GM12864 (cell line): Measurements from ENCODE around the gene CPED1.
"Not testable (repeated sequence)": the region's sequence is repeated elsewhere in the genome, so short reads cannot be mapped to it uniquely, and the experiment has no call there.

ENCODE experiments used
- DNase-seq: peaks from one replicate; pipeline ENCODE4 v3.0.0-alpha.2; 2011; ENCODE audit warnings: low read depth
- H3K4me3 ChIP-seq: 2 replicates; pipeline ENCODE4 v1.5.1; 2011; ENCODE audit warnings: mild to moderate bottlenecking, low read depth, low read length, control low read depth
- TF ChIP-seq, protein P1 (sequence below): IDR thresholded peaks from 2 replicates; pipeline ENCODE4 v1.5.1; 2011; ENCODE audit warnings: low read depth, mild to moderate bottlenecking, moderate library complexity, low read length, control low read depth, inconsistent platforms; ENCODE audit errors: missing control alignments

CPED1 gene

DNA sequence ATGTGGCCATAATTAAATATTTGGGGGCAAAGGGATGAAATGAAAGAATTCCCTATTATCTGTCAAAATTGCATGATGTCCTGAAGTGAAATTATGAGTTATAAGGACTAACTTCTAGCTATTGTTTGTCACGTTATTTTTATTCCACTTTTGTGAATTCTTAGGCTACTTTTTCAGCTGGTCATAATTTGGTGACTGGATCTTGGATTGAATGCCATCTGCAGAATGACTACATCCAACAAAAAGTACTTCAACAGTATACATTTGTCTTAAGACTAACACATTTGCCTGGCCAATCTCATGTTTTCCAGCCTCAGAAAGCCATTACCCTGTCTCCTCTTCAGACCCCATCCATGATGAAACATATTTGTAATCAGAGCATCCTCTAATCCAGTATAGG, 292.1 kb downstream of the CPED1 start:
- no peak for DNase-seq
- TF ChIP-seq, protein P1, sequence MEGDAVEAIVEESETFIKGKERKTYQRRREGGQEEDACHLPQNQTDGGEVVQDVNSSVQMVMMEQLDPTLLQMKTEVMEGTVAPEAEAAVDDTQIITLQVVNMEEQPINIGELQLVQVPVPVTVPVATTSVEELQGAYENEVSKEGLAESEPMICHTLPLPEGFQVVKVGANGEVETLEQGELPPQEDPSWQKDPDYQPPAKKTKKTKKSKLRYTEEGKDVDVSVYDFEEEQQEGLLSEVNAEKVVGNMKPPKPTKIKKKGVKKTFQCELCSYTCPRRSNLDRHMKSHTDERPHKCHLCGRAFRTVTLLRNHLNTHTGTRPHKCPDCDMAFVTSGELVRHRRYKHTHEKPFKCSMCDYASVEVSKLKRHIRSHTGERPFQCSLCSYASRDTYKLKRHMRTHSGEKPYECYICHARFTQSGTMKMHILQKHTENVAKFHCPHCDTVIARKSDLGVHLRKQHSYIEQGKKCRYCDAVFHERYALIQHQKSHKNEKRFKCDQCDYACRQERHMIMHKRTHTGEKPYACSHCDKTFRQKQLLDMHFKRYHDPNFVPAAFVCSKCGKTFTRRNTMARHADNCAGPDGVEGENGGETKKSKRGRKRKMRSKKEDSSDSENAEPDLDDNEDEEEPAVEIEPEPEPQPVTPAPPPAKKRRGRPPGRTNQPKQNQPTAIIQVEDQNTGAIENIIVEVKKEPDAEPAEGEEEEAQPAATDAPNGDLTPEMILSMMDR, result no peak
- H3K4me3 ChIP-seq, result no peak overlapping the region

DNA sequence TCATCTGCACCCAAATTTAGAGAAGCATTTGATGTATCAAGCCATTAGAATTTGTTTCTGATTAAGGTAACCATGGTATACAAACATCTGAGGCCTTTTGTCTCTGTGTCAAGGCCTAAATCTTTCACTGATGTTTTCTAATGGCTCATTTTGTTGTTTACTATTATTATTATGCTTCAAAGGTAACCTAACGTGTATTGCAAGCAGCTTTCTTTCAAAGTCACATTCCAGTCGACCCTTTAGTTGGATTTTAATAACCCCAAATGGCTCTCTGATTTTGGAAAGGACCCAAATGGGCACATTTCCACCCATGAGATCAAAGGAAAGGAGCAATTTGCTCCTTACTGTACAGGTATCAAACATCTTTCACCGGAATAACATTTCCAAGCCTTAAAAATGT, 293.6 kb downstream of the CPED1 start:
- no peak for DNase-seq
- no peak overlapping the region for H3K4me3 ChIP-seq
- TF ChIP-seq, protein P1, result no peak

GRCh38 chr7:121285066-121285667, 296.7 kb downstream of the CPED1 start:
- TF ChIP-seq, protein P1, result no peak
- H3K4me3 ChIP-seq, result no peak overlapping the region
- DNase-seq, result no peak

DNA sequence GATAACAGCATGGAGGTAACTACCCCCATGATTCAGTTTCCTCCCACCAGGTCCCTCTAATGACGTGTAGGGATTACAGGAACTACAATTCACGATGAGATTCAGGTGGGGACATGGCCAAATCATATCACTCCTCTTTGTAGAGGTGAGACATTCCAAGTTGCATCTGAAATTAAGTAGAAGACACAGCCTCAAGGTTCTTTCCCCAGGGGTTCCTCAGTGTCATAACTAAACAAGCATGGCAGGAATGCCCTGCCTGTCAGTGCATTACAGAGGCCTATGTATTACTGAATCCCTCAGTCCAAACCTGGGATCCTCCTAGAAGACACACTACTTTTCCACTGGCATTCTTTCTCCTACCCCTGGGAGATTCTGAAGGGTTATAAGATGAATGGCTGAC, 297.7 kb downstream of the CPED1 start:
- DNase-seq, result no peak
- no peak overlapping the region for H3K4me3 ChIP-seq
- TF ChIP-seq, protein P1, result no peak

- DNase-seq, result no peak
- H3K4me3 ChIP-seq, result no peak overlapping the region
- TF ChIP-seq, protein P1, result no peak
These were observed 298.5 kb downstream of the CPED1 start for GRCh38 chr7:121286742-121287734.

DNA sequence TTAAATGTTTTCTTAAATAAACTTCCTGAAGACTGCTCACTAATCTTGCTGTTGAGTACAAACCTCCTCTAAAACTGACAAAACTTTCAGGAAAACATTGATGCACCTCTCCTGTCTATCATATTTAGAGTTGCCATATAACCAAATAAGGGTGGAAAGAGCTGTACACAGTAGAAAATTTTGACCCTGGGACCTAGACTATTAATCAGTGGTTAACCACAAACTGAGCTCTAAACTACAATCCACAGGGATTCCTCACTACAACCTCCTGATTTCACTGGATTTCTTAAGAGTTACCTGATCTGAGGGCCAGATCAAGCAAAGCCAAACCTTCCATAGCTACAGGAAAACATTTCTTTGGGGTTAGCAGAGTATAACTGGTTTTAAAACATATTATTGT, 300.4 kb downstream of the CPED1 start:
- TF ChIP-seq, protein P1, result no peak
- H3K4me3 ChIP-seq, result no peak overlapping the region
- DNase-seq, result no peak

DNA sequence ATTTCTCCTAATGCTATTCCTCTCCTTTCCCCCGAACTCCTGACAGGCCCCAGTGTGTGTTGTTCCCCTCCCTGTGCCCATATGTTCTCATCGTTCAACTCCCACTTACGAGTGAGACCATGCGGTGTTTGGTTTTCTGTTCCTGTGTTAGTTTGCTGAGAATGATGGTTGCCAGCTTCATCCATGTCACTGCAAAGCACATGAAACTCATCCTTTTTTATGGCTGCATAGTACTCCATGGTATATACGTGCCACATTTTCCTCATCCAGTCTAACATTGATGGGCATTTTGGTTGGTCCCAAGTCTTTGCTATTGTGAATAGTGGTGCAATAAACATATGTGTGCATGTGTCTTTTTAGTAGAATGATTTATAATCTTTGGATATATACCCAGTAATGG, 301.4 kb downstream of the CPED1 start:
- DNase-seq, H3K4me3 ChIP-seq: not testable (repeated sequence)
